GM18505 (cell line): ENCODE measurements around the gene PIBF1.
A peak's percentile ranks its signal among the peaks of the same experiment; 100 is the strongest.

Source experiments
- ATAC-seq: cut with Tn5 transposase; IDR thresholded peaks from one replicate; pipeline ENCODE4 v1.9.1; 2021; ENCODE audit not compliant: unreplicated experiment
- POLR2A ChIP-seq: IDR thresholded peaks from 4 replicates; pipeline ENCODE4 v1.6.1; 2011; ENCODE audit warnings: borderline replicate concordance; ENCODE audit not compliant: insufficient read depth, insufficient read length; ENCODE audit errors: extremely low read depth

PIBF1 gene

DNA sequence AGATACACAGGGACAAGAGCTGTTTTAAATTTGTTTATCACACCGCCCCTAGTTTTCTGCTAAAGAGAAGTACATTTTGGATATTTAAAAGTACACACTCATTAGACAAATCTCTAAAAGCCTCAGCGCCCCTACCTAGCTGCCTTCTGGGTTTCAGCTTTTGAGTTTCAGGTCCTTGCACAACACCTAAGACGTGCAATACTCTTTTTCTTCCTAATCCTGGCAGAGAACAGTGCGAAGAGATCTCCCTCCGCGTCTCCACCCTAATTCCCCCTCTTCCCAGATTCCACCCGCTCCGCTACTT, 276.5 kb downstream of the PIBF1 start:
- TF ChIP-seq POLR2A: no peak
- ATAC-seq: peak; percentile 21

DNA sequence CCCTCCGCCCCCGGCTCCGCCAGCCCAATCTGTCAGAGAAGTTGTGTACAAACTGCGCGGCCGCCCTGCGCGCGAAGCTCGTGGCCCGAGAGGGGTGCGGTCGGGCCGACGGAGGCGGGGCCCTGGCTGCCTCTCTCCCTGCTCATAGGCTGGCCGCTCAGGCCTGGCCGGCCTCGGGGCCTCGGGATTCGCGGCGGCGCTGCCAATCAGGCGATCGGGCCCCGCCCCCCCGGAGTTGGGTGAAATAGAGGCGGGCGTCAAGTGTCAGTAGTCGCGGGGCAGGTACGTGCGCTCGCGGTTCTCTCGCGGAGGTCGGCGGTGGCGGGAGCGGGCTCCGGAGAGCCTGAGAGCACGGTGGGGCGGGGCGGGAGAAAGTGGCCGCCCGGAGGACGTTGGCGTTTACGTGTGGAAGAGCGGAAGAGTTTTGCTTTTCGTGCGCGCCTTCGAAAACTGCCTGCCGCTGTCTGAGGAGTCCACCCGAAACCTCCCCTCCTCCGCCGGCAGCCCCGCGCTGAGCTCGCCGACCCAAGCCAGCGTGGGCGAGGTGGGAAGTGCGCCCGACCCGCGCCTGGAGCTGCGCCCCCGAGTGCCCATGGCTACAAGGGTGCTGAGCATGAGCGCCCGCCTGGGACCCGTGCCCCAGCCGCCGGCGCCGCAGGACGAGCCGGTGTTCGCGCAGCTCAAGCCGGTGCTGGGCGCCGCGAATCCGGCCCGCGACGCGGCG, 277.0 kb downstream of the PIBF1 start, which contains the start of gene KLF5:
Gene KLF5, plus strand, starts transcription at position 270 of the 724 bp plus-strand sequence. Its CDS starts 323 bp downstream, at position 593.
- peak; percentile 69 for TF ChIP-seq POLR2A

DNA sequence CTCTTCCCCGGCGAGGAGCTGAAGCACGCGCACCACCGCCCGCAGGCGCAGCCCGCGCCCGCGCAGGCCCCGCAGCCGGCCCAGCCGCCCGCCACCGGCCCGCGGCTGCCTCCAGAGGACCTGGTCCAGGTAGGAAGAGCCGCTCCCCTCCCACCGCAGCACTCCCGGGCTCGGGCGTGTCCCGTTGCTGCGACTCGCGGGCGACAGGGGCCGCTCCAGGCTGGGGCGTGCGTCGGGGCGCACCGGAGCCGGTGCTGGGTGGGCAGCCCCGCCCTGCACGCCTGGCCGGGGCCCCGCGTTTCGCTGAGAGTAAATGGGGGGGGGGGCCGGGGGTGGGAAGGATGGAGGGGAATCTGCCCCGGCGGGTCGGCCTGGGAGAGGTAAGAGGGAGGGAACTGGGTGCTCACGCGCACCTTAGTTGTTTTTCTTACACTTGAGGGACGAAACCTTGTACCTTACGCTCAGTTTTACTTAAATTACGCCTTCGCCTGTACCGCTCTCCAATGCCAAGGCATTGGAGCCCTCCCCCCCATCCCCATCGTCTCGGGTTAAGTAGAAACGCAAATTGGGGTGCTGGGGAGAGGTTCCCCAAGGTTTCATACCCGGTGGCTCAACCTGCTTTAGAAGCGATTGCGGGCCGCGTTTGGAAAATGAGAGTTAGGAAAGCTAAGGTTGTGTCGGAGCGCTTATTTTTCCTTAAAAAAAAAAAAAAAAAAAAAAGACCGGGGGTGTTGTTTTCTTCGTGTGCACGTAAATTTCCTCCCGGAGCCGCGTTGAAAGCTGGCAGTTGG, 277.7 kb downstream of the PIBF1 start:
- ATAC-seq: peak; percentile 38

More for the DNA sequence above, 277.0 kb downstream of the PIBF1 start, which contains the start of gene KLF5:
- peak; percentile 99 for ATAC-seq

DNA sequence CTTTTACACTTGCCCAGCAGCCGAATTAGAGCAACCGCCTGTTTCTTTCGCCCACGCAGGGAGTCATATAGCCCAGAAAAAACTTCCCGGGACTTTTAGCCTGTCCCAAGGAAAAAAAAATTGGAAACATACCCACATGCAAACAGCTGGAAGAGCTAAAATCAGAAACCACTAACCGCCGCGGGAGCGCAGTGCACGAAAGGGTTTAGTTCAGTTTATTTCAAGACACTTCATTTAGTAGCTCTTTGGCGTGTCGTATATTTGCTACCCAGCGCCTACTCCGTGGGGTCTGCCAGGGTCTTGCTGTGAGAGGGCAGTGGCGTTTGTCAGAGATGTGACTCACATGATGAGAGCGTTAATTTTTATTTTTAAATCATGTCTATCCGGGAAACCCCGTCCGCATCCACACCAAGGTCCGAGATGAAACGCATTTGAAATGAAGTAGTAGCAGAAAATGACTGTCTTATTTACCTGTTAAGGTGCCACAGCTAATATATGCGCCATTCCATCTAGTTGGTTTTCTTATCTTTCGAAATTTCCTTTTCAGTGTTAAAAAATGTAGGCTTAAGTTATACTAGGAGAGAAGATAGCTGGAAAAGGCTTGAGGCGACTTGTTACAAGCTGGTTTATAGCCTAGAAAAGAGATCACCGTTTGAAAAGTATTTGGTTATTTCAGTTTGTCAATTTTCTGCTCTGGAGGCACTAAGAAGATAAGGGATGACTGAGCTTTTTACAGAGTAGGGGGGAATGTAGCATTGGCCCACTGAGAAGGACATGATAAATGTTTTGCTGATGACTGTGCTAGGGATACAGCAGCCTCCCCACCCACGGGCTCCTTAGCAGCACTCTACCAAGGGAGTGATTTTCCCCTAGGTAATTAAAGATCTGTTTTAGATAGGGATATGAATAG, 278.6 kb downstream of the PIBF1 start:
- TF ChIP-seq POLR2A: no peak
- no peak for ATAC-seq

More for the DNA sequence above, 277.7 kb downstream of the PIBF1 start:
- no peak for TF ChIP-seq POLR2A

DNA sequence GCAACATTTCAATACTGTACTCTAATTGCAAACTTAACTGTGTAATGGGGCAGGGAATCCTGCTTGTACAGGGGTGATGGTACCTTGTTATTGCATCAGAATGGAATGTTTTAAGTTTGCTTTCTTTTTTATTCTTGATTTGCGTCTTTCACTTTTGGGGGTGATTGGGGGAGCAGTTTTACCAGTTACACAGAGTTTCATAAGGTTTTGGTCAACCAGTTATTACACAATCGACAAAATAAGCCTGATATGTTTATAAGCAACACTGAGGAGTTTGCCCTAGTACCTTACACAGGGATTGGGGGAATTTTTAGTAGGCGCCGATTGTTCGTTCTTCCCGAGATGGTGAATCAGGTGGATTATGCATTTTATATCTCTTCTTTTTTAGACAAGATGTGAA, 279.5 kb downstream of the PIBF1 start:
- TF ChIP-seq POLR2A: no peak
- ATAC-seq: no peak

DNA sequence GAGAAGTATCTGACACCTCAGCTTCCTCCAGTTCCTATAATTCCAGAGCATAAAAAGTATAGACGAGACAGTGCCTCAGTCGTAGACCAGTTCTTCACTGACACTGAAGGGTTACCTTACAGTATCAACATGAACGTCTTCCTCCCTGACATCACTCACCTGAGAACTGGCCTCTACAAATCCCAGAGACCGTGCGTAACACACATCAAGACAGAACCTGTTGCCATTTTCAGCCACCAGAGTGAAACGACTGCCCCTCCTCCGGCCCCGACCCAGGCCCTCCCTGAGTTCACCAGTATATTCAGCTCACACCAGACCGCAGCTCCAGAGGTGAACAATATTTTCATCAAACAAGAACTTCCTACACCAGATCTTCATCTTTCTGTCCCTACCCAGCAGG, 279.9 kb downstream of the PIBF1 start:
- no peak for TF ChIP-seq POLR2A
- no peak for ATAC-seq

DNA sequence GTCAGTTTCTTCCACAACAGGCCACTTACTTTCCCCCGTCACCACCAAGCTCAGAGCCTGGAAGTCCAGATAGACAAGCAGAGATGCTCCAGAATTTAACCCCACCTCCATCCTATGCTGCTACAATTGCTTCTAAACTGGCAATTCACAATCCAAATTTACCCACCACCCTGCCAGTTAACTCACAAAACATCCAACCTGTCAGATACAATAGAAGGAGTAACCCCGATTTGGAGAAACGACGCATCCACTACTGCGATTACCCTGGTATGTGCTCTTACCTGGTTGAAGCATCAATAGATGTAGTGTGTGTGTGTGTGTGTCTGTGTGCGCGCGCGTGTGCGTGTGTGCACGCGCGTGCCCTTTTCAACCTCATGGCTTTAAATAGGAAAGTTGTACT, 280.5 kb downstream of the PIBF1 start:
- ATAC-seq: no peak

DNA sequence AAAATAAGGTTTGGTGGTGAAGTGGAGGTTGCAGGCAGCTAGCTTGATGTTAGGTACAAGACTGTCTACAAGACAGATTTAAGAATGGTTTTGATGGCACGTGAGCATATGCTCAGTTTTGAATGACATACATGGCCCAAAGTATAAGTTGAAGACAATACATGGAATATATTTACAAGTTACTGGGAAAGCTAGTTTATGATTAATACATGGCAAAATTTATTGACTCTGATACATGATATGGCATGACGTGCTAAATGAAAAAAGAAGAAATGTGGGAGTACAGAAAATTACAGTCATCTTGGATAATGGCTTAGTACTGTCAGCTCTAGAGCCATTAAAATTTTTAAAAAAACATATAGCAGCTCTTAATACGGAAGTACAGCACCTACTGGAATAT, 281.2 kb downstream of the PIBF1 start:
- no peak for TF ChIP-seq POLR2A
- no peak for ATAC-seq

More for the DNA sequence above, 280.5 kb downstream of the PIBF1 start:
- no peak for TF ChIP-seq POLR2A

DNA sequence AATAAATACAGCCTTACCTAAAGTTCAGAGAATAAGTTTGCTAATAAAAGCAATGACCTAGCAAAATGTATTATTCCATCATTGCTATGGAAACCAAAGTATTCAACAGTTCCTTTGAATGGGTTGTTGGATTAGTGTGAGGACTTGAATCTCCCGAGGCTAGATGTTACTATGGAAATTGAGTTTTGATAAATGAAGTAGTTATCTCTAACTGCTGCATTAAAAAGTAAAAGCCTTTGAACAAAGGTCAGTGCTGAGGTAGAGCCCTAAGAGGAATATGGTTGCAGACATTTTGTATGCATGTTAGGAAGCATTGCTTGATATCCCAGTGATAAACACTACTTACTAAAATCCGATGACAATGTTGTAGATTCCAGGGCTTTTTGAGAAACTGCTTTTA, 283.1 kb downstream of the PIBF1 start:
- ATAC-seq: no peak
- TF ChIP-seq POLR2A: no peak

DNA sequence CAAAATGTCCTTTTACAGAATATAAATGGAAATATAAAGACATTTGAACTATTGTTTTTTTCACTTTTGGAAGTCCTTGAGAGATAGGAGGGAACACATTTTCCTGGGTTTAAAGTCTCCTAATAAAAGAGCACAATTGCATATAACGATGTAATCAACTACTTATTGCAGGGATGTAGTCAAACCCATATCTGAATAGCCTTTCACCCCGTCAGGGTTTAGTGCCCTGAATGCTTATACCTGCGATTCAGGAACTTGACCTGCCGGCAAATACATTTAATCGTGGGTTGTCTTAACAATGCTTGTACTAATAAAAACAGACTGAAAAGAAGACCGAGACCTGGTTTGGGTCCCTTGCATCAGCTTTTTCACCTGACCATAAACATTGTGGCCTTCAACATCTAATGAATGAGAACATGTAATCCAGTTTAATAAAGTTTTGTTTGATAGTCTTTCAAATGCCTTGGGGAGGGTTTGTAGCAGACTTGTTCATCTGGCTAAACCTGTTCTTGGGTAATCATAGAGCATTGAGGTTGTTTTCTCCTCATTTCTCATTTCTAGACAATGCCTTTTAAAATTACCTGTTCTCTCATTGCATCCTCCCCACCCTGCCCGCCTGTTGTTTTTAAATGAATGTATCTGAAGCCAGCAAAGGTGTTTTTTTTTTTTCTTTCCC, 283.9 kb downstream of the PIBF1 start:
- no peak for TF ChIP-seq POLR2A
- no peak for ATAC-seq
